Neutrophil (primary cell): ENCODE results near the gene GSPT2.
A peak's percentile ranks its signal among the peaks of the same experiment; 100 is the strongest.
"Not testable (repeated sequence)": the region's sequence is repeated elsewhere in the genome, so short reads cannot be mapped to it uniquely, and the experiment has no call there.

Experiments used
- H3K27ac ChIP-seq: fragments of 200-600 bp; sonication (generic); 2 replicates; pipeline ENCODE4 v1.5.1; 2016; ENCODE audit warnings: mild to moderate bottlenecking, moderate library complexity
- H3K27me3 ChIP-seq: fragments of 200-600 bp; sonication (generic); 2 replicates; pipeline ENCODE4 v1.6.0; 2016; ENCODE audit warnings: mild to moderate bottlenecking
- H3K36me3 ChIP-seq: fragments of 200-600 bp; sonication (generic); 2 replicates; pipeline ENCODE4 v1.5.1; 2017
- H3K4me1 ChIP-seq, 2 experiments: fragments of 200-600 bp in 1 of 2; sonication (generic) in 1 of 2; 1 replicate in 1 of 2; 2 replicates in 1 of 2; pipeline versions ENCODE4 v1.5.1 to v1.6.1; 2013 to 2016; ENCODE audit warnings: low read depth in 1 of 2, low read length in 1 of 2, mild to moderate bottlenecking in 1 of 2, moderate library complexity in 1 of 2; ENCODE audit not compliant: control insufficient read depth in 1 of 2, insufficient read depth in 1 of 2
- H3K4me3 ChIP-seq, 2 experiments: fragments of 200-600 bp in 1 of 2; sonication (generic) in 1 of 2; 1 replicate in 1 of 2; 2 replicates in 1 of 2; pipeline ENCODE4 v1.5.1; 2013 to 2016; ENCODE audit warnings: low read depth in 1 of 2, low read length in 1 of 2, mild to moderate bottlenecking in 1 of 2, moderate library complexity in 1 of 2
- H3K9me3 ChIP-seq: fragments of 200-600 bp; sonication (generic); 2 replicates; pipeline ENCODE4 v1.5.1; 2016
- CTCF ChIP-seq: fragments of 200-600 bp; sonication (generic); IDR thresholded peaks from 2 replicates; pipeline ENCODE4 v1.5.1; 2016; ENCODE audit warnings: antibody characterized with exemption

The GSPT2 gene

DNA sequence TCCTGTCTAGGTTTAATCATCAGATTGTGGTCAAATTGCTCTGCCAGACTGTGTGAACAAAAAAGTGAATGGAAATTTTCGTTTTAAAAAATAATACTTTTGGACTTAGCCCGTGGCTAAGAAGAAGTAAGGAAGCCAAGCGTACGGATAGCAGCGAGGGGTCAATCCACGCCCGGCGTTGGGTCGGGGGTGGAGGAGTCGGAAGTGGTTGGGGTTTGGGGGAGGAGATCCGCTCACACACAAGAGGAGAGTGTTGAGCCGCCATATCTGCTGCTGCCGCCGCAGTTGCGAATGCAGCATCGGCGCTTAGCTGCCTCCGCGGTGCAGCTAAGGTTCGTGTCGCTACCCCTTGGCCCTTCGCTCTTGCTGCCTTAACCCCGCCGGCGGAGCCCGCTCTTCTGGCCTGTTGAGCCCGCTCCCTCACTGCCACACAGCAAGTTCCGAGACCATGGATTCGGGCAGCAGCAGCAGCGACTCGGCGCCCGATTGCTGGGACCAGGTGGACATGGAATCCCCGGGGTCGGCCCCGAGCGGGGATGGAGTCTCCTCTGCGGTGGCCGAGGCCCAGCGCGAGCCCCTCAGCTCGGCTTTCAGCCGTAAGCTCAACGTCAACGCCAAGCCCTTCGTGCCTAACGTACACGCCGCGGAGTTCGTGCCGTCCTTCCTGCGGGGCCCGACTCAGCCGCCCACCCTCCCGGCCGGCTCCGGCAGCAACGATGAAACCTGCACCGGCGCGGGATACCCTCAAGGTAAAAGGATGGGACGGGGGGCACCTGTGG, at the start of gene GSPT2:
Gene GSPT2 (plus strand): TSS at position 264 of the 779 bp plus-strand sequence. CDS start 185 bp downstream, at position 449.
- H3K9me3 ChIP-seq: no peaks in the 10 kb centered on the region
- peak within 1 kb of the TSS; percentile 14 to 25 for H3K4me3 ChIP-seq
- H3K27me3 ChIP-seq: peaks cover 42% of the 10 kb centered on the region
- peaks cover 0 to 4% of the 10 kb centered on the region in 2 experiments for H3K4me1 ChIP-seq
- H3K27ac ChIP-seq: no peak within 1 kb of the TSS
- TF ChIP-seq CTCF: no peak
- H3K36me3 ChIP-seq: no peaks in the 10 kb centered on the region

GRCh38 chrX:51694254-51694653, 49.0 kb upstream of the GSPT2 start:
- Histone ChIP-seq H3K4me3 (no peak overlapping the region), H3K27me3 (no peaks in the 10 kb centered on the region), H3K27ac (no peak overlapping the region), H3K4me1 (no peaks in the 10 kb centered on the region), H3K9me3 (no peaks in the 10 kb centered on the region), H3K36me3 (no peaks in the 10 kb centered on the region)
- no peak for TF ChIP-seq CTCF

DNA sequence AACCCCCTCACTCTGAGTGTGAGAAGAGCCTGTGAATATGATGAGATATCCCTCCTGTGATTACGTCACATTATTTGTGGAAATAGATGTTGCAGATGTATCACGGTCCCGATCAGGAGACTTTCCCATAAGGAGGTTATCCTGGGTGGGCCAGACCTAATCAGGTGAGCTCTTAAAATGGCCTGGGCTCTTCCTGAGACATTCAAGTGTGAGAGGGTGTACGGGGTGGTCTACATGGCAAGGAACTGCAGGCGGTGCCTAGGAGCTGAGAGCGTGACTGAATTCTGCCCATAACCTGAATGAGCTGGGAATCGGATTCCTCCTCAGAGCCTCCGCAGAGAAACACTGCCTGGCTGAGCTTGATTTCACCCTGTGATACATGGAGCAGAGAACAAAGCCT, 45.8 kb upstream of the GSPT2 start:
- H3K9me3 ChIP-seq: no peaks in the 10 kb centered on the region
- no peaks in the 10 kb centered on the region for H3K4me1 ChIP-seq
- TF ChIP-seq CTCF: no peak

GRCh38 chrX:51710277-51711164, 32.7 kb upstream of the GSPT2 start, which contains the start of gene CENPVL1:
TSS of gene CENPVL1 (plus strand) at chrX:51710512. CDS start at chrX:51710512, 0 bp downstream.
- not testable (repeated sequence) for H3K36me3 ChIP-seq, H3K4me1 ChIP-seq, H3K9me3 ChIP-seq, H3K27ac ChIP-seq, H3K27me3 ChIP-seq, H3K4me3 ChIP-seq

More for the DNA sequence above, 45.8 kb upstream of the GSPT2 start:
- H3K4me3 ChIP-seq: no peak overlapping the region
- H3K27ac ChIP-seq: no peak overlapping the region
- H3K27me3 ChIP-seq: no peaks in the 10 kb centered on the region
- no peaks in the 10 kb centered on the region for H3K36me3 ChIP-seq

GRCh38 chrX:51712943-51713647, 30.1 kb upstream of the GSPT2 start:
- not testable (repeated sequence) for H3K4me3 ChIP-seq, H3K4me1 ChIP-seq, H3K9me3 ChIP-seq, H3K36me3 ChIP-seq, H3K27me3 ChIP-seq, H3K27ac ChIP-seq

DNA sequence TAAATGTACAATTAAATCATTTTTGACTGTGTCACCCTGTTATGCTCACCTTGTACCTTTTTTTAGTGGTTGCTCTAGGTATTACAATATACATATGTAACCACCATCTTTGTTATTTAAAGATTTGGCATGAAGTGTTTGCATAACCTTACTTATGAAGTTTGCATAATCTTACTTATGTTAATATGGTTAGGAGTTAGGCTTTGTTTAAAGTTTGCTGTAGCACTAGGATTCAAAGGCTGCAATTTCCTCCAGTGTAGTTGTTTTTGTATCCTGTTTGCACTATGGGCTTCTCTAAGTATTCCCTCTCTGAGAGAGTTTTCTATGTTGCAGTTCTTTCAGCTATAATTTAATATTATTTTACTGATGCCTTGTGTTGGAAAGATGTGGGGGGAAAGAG, 15.0 kb upstream of the GSPT2 start:
- Histone ChIP-seq H3K9me3 (no peaks in the 10 kb centered on the region), H3K4me3 (no peak overlapping the region), H3K4me1 (no peaks in the 10 kb centered on the region), H3K36me3 (no peaks in the 10 kb centered on the region), H3K27me3 (no peaks in the 10 kb centered on the region), H3K27ac (no peak overlapping the region)
- TF ChIP-seq CTCF: no peak
